ENCODE data around the gene MROH7. TPM values are rescaled to one million over a fixed set of nuclear protein-coding genes. Genes with fewer than 3 reads are reported as not detected.

MROH7 gene
- total RNA-seq, 1 experiment from 2014 or later: not detected

DNA sequence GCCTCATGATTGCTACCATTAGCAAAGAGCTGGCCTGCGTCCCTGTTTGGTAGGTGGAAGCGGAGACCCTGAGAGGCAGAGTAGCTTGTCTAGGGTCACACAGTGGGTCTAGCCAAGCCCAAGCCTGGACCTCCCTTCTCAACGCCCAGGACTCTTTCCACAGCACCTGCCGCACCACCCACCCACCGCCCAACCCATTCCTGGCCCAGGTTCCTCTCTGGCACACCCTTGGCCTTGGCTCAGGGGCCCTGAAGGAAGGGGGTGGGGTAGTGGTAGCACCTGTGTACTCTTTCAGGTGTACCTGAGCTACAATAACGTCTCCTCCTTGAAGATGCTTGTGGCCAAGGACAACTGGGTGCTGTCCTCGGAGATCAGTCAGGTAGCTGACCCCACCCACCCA, 37.5 kb upstream of the MROH7 start:
- ChIA-PET POLR2A (interaction anchor here (1.2 kb wide), 1 partner anchor 8 kb away, joined by 4 read pairs; no protein-coding TSS in a partner anchor), CTCF (no interaction called here)
- Mint-ChIP-seq H3K36me3 (ENCODE audit: insufficient read depth, unreplicated experiment) (peaks cover 16% of the 10 kb centered on the region), H3K4me1 (ENCODE audit: insufficient read depth, unreplicated experiment) (peaks cover 4% of the 10 kb centered on the region), H3K27me3 (ENCODE audit: insufficient read depth, unreplicated experiment) (no peaks in the 10 kb centered on the region), H3K27ac (ENCODE audit: low read depth, unreplicated experiment) (peak overlapping the region; percentile 70), H3K9me3 (ENCODE audit: unreplicated experiment) (no peaks in the 10 kb centered on the region), H3K4me3 (ENCODE audit: unreplicated experiment) (no peak overlapping the region)
- intact Hi-C loops (cut with micrococcal nuclease): no loop called here
- DNase-seq (ENCODE audit: unreplicated experiment): no peak
- BruUV-seq (replicated peaks): no TSS peak
- no peak for TF ChIP-seq CTCF (IDR thresholded peaks at IDR 0.05; ENCODE audit: unreplicated experiment)

- intact Hi-C loops (cut with micrococcal nuclease): no loop called here
- Mint-ChIP-seq H3K36me3 (ENCODE audit: insufficient read depth, unreplicated experiment) (peaks cover 10% of the 10 kb centered on the region), H3K27me3 (ENCODE audit: insufficient read depth, unreplicated experiment) (no peaks in the 10 kb centered on the region), H3K4me1 (ENCODE audit: insufficient read depth, unreplicated experiment) (peaks cover 4% of the 10 kb centered on the region), H3K27ac (ENCODE audit: low read depth, unreplicated experiment) (peak overlapping the region; percentile 70), H3K4me3 (ENCODE audit: unreplicated experiment) (no peak overlapping the region), H3K9me3 (ENCODE audit: unreplicated experiment) (no peaks in the 10 kb centered on the region)
- TF ChIP-seq CTCF (IDR thresholded peaks at IDR 0.05; ENCODE audit: unreplicated experiment): no peak
- BruUV-seq (replicated peaks): no TSS peak
- POLR2A ChIA-PET: interaction anchor here (1.2 kb wide), 1 partner anchor 9 kb away, joined by 4 read pairs; no protein-coding TSS in a partner anchor
- DNase-seq (ENCODE audit: unreplicated experiment): no peak
- CTCF ChIA-PET: no interaction called here
Observed at GRCh38 chr1:54604572-54605370, 36.8 kb upstream of the MROH7 start.

GRCh38 chr1:54606096-54606989, 35.2 kb upstream of the MROH7 start:
- Mint-ChIP-seq H3K9me3 (ENCODE audit: unreplicated experiment) (no peaks in the 10 kb centered on the region), H3K27me3 (ENCODE audit: insufficient read depth, unreplicated experiment) (no peaks in the 10 kb centered on the region), H3K36me3 (ENCODE audit: insufficient read depth, unreplicated experiment) (peaks cover 9% of the 10 kb centered on the region), H3K4me3 (ENCODE audit: unreplicated experiment) (no peak overlapping the region), H3K27ac (ENCODE audit: low read depth, unreplicated experiment) (no peak overlapping the region), H3K4me1 (ENCODE audit: insufficient read depth, unreplicated experiment) (peaks cover 4% of the 10 kb centered on the region)
- ChIA-PET CTCF (no interaction called here), POLR2A (interaction anchor here (0.6 kb wide), 1 partner anchor 55 kb away, joined by 3 read pairs; no protein-coding TSS in a partner anchor)
- intact Hi-C loops (cut with micrococcal nuclease): no loop called here
- DNase-seq (ENCODE audit: unreplicated experiment): no peak
- no TSS peak for BruUV-seq (replicated peaks)
- TF ChIP-seq CTCF (IDR thresholded peaks at IDR 0.05; ENCODE audit: unreplicated experiment): no peak

GRCh38 chr1:54606990-54607325, 34.6 kb upstream of the MROH7 start:
- H3K27me3 Mint-ChIP-seq (ENCODE audit: insufficient read depth, unreplicated experiment): no peaks in the 10 kb centered on the region
- no peak for DNase-seq (ENCODE audit: unreplicated experiment)
- POLR2A ChIA-PET: no interaction called here
- TF ChIP-seq CTCF (IDR thresholded peaks at IDR 0.05; ENCODE audit: unreplicated experiment): no peak
- CTCF ChIA-PET: no interaction called here
- H3K4me1 Mint-ChIP-seq (ENCODE audit: insufficient read depth, unreplicated experiment): peaks cover 4% of the 10 kb centered on the region
- H3K27ac Mint-ChIP-seq (ENCODE audit: low read depth, unreplicated experiment): no peak overlapping the region
- BruUV-seq (replicated peaks): no TSS peak
- H3K9me3 Mint-ChIP-seq (ENCODE audit: unreplicated experiment): no peaks in the 10 kb centered on the region
- intact Hi-C loops (cut with micrococcal nuclease): no loop called here
- peaks cover 9% of the 10 kb centered on the region for H3K36me3 Mint-ChIP-seq (ENCODE audit: insufficient read depth, unreplicated experiment)
- H3K4me3 Mint-ChIP-seq (ENCODE audit: unreplicated experiment): no peak overlapping the region
